Right lobe of liver (tissue), 4 donors: Measurements from ENCODE around the gene COMT.

Source experiments
- CTCF ChIP-seq, 4 donors: fragments of 200-600 bp in 3 of 4; fragments of 450-650 bp in 1 of 4; IDR thresholded peaks; one replicate each; pipeline versions ENCODE4 v1.5.1 to v1.8.0; 2016 to 2022; ENCODE audit warnings: antibody characterized with exemption in 4 of 4, mild to moderate bottlenecking in 2 of 4
- POLR2A ChIP-seq: fragments of 450-650 bp; IDR thresholded peaks from one replicate; pipeline ENCODE4 v1.6.1; 2017; ENCODE audit warnings: antibody characterized with exemption, mild to moderate bottlenecking
- donor health status: DM: no; HTN: no; CAD: no.
- donor health status: DM: no; HTN: no; CAD: no.
- donor health status: DM: no; HTN: yes; CAD: no.

GRCh38 chr22:19898145-19898544 lies 43.4 kb upstream of the COMT start:
- TF ChIP-seq CTCF (IDR thresholded peaks at IDR 0.05), result no peak
- no peak for TF ChIP-seq POLR2A
